Liver (tissue), 9 donors: ENCODE results near the gene ARHGEF39. TPM values are rescaled to one million over a fixed set of nuclear protein-coding genes. Genes with fewer than 3 reads are reported as not detected.

ENCODE experiments used
- DNase-seq: peaks from one replicate; pipeline ENCODE4 v3.0.0-alpha.2; 2017; ENCODE audit warnings: low spot score
- H3K27ac ChIP-seq, 2 donors: one replicate each; pipeline ENCODE4 v1.7.0; 2013; ENCODE audit warnings: inconsistent platforms in 2 of 2, low read length in 2 of 2, control low read depth in 1 of 2, low read depth in 1 of 2, mild to moderate bottlenecking in 1 of 2
- H3K27me3 ChIP-seq, 4 donors: one replicate each; pipeline versions ENCODE4 v1.6.1 to v1.7.0; 2013; ENCODE audit warnings: low read length in 3 of 4, inconsistent platforms in 1 of 4, mild to moderate bottlenecking in 1 of 4, moderate library complexity in 1 of 4; ENCODE audit not compliant: control insufficient read depth in 4 of 4, insufficient read depth in 4 of 4
- H3K36me3 ChIP-seq, 4 donors: one replicate each; pipeline versions ENCODE4 v1.6.1 to v1.7.0; 2013; ENCODE audit warnings: low read length in 3 of 4, mild to moderate bottlenecking in 3 of 4, low read depth in 1 of 4, moderate library complexity in 1 of 4; ENCODE audit not compliant: control insufficient read depth in 4 of 4, insufficient read depth in 3 of 4
- H3K4me1 ChIP-seq, 4 donors: one replicate each; pipeline versions ENCODE4 v1.6.1 to v1.7.0; 2013; ENCODE audit warnings: low read length in 3 of 4, mild to moderate bottlenecking in 3 of 4, moderate library complexity in 1 of 4; ENCODE audit not compliant: control insufficient read depth in 4 of 4, insufficient read depth in 4 of 4
- H3K4me3 ChIP-seq, 3 donors: one replicate each; pipeline versions ENCODE4 v1.6.1 to v1.7.0; 2013; ENCODE audit warnings: low read length in 3 of 3, control low read depth in 1 of 3, low read depth in 1 of 3, mild to moderate bottlenecking in 1 of 3
- H3K9ac ChIP-seq, 2 donors: one replicate each; pipeline ENCODE4 v1.7.0; 2013; ENCODE audit warnings: low read length in 2 of 2, mild to moderate bottlenecking in 2 of 2, moderate library complexity in 2 of 2, control low read depth in 1 of 2, low read depth in 1 of 2
- H3K9me3 ChIP-seq, 4 donors: one replicate each; pipeline versions ENCODE4 v1.6.1 to v1.7.0; 2013; ENCODE audit warnings: low read length in 3 of 4; ENCODE audit not compliant: control insufficient read depth in 4 of 4
- FOXA1 ChIP-seq: IDR thresholded peaks from 2 replicates; pipeline ENCODE4 v1.6.1; 2016; ENCODE audit warnings: antibody characterized with exemption
- GABPA ChIP-seq, 2 donors: IDR thresholded peaks in 1 of 2; conservative IDR thresholded peaks in 1 of 2; 2 replicates each; pipeline ENCODE4 v1.6.1; 2016; ENCODE audit warnings: antibody characterized with exemption in 2 of 2, mild to moderate bottlenecking in 1 of 2, moderate library complexity in 1 of 2
- HNF4A ChIP-seq, 2 donors: conservative IDR thresholded peaks; 2 replicates each; pipeline ENCODE4 v1.6.1; 2016; ENCODE audit warnings: antibody characterized with exemption in 2 of 2, mild to moderate bottlenecking in 2 of 2
- HNF4G ChIP-seq: IDR thresholded peaks from 2 replicates; pipeline ENCODE4 v1.6.1; 2016; ENCODE audit warnings: antibody characterized with exemption
- JUND ChIP-seq, 2 donors: IDR thresholded peaks; 2 replicates each; pipeline ENCODE4 v1.6.1; 2016; ENCODE audit warnings: antibody characterized with exemption in 2 of 2
- NR2F2 ChIP-seq: IDR thresholded peaks from 2 replicates; pipeline ENCODE4 v1.6.1; 2016; ENCODE audit warnings: antibody characterized with exemption
- RAD21 ChIP-seq, 2 donors: IDR thresholded peaks; 2 replicates each; pipeline ENCODE4 v1.6.1; 2016; ENCODE audit warnings: antibody characterized with exemption in 2 of 2, mild to moderate bottlenecking in 2 of 2
- RXRA ChIP-seq, 2 donors: IDR thresholded peaks; 2 replicates each; pipeline ENCODE4 v1.6.1; 2017 to 2018; ENCODE audit warnings: antibody characterized with exemption in 2 of 2, mild to moderate bottlenecking in 1 of 2
- TAF1 ChIP-seq: conservative IDR thresholded peaks from 2 replicates; pipeline ENCODE4 v1.6.1; 2016; ENCODE audit warnings: antibody characterized with exemption, mild to moderate bottlenecking
- WGBS: extraction: QIAGEN DNeasy Blood & Tissue Kit; methylation state at CpG from one replicate; pipeline ENCODE4 v1.1.7; 2013; 5-methylcytosine and 5-hydroxymethylcytosine counted together
- polyA plus RNA-seq, 2 donors: library from polyadenylated mRNA; stranded (reverse) in 1 of 2; unstranded in 1 of 2; fragments of 200-250 nt in 1 of 2; fragments of >200 nt in 1 of 2; fragmentation: Nextera tagmentation in 1 of 2; extraction: Ambion mirVana in 1 of 2; gene quantifications; one replicate each; pipeline versions ENCODE4 v1.2.1 to v1.2.3, GENCODE V29; 2013 to 2015
- total RNA-seq, 2 donors: library from RNA; depleted of rRNA; stranded (reverse); fragments of >200 nt; gene quantifications; one replicate each; pipeline ENCODE4 v1.2.3, GENCODE V29; 2014
- TF ChIP-seq, protein P1 (sequence below): IDR thresholded peaks from 2 replicates; pipeline ENCODE4 v1.6.1; 2016; ENCODE audit warnings: antibody characterized with exemption
- TF ChIP-seq, protein P2 (sequence below): IDR thresholded peaks from 2 replicates; pipeline ENCODE4 v1.6.1; 2016; ENCODE audit warnings: antibody characterized with exemption
- TF ChIP-seq, protein P3 (sequence below): IDR thresholded peaks from 2 replicates; pipeline ENCODE4 v1.6.1; 2016; ENCODE audit warnings: antibody characterized with exemption, mild to moderate bottlenecking
- TF ChIP-seq, protein P4 (sequence below): fragments of 150-350 bp; IDR thresholded peaks from 2 replicates; pipeline ENCODE4 v1.5.1; 2017; ENCODE audit warnings: improper control_type of control experiment, low read depth, low read length; ENCODE audit not compliant: missing input control
- TF ChIP-seq, protein P5 (sequence below): IDR thresholded peaks from 2 replicates; pipeline ENCODE4 v1.6.1; 2016; ENCODE audit warnings: antibody characterized with exemption
- donor health status: healthy.
- donor health status: healthy.
- donor health status: healthy.
- donor health status: healthy.
- donor health status: healthy.

Gene ARHGEF39
- total and polyA plus RNA-seq, 4 donors, result under 0.01 to 7.4 (median 0.74) TPM

DNA sequence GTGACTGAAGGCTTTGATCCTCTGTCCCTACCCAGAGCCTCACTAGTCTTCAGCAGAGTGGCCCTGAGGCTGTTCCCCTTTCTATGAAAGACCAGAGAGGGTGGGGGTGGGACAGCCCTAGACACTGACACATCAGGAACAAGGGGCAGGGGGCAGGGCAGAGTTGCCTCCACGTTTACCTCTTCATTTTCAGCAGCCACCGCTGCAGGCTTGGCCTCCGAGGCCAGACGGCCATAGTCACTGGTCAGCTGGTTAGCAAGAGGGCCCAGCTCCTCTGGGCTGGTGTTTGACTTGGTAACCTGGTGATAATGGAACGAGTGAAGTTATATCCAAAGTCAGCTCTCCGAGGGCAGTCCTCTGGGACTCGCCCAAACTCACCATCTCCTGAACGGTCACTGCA, 40.4 kb upstream of the ARHGEF39 start:
- no peaks in the 10 kb centered on the region for H3K9me3 ChIP-seq
- H3K4me3 ChIP-seq, result no peak overlapping the region
- no peak for DNase-seq
- no peaks in the 10 kb centered on the region for H3K4me1 ChIP-seq
- TF ChIP-seq, protein P1, sequence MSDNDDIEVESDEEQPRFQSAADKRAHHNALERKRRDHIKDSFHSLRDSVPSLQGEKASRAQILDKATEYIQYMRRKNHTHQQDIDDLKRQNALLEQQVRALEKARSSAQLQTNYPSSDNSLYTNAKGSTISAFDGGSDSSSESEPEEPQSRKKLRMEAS, result no peak
- TF ChIP-seq, protein P2, sequence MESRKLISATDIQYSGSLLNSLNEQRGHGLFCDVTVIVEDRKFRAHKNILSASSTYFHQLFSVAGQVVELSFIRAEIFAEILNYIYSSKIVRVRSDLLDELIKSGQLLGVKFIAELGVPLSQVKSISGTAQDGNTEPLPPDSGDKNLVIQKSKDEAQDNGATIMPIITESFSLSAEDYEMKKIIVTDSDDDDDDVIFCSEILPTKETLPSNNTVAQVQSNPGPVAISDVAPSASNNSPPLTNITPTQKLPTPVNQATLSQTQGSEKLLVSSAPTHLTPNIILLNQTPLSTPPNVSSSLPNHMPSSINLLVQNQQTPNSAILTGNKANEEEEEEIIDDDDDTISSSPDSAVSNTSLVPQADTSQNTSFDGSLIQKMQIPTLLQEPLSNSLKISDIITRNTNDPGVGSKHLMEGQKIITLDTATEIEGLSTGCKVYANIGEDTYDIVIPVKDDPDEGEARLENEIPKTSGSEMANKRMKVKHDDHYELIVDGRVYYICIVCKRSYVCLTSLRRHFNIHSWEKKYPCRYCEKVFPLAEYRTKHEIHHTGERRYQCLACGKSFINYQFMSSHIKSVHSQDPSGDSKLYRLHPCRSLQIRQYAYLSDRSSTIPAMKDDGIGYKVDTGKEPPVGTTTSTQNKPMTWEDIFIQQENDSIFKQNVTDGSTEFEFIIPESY, result no peak
- TF ChIP-seq HNF4A (conservative IDR thresholded peaks at IDR 0.05), result no peak
- TF ChIP-seq HNF4G, result no peak
- TF ChIP-seq RXRA (IDR thresholded peaks at IDR 0.05), result no peak
- no peak for TF ChIP-seq JUND (IDR thresholded peaks at IDR 0.05)
- TF ChIP-seq NR2F2, result no peak
- 90% methylated on average over 8 of the region's 8 CpGs for WGBS
- H3K36me3 ChIP-seq, result peaks cover 42 to 92% (median 88%) of the 10 kb centered on the region in 4 donors
- no peak overlapping the region for H3K9ac ChIP-seq
- no peak overlapping the region for H3K27ac ChIP-seq
- H3K27me3 ChIP-seq, result no peaks in the 10 kb centered on the region

DNA sequence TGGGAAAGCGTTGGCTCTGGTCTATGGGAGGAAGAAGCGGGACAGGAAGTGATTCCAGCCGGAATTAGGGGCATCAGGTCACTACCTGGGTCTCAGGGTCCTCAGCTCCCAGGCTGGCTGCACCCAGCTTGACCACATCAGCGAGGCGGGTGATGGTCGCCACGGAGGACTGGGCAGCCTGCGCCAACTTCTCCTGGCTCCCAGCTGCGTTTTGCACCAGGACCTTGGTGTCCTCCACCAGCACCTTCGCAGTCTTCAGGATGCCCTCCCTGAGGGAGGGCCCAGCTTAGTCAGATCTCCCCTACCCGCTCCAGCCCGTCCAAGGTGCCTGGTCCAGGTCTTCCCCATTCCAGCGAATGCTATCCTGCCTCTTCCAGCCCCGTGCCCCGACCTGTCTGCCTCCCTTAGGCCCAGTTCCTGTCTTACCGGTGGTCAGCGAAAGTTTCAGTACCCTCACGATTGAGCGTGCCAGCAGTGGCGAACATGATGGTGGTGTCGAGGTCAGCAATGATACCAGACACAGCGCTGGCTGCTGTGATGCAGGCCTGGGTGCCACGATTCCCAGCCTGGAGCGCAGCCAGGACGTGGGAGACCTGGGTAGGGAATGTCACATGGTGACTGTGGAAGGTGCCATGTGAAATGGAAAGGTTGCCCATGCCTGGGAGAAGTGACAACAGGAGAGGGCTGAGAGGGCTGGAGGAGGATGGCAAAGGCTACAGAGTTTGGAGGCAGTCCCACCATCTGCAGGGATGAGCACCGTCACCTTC, 39.1 kb upstream of the ARHGEF39 start:
- Histone ChIP-seq H3K27me3 (no peaks in the 10 kb centered on the region), H3K4me3 (no peak overlapping the region), H3K4me1 (no peaks in the 10 kb centered on the region), H3K9me3 (no peaks in the 10 kb centered on the region), H3K9ac (no peak overlapping the region), H3K27ac (no peak overlapping the region), H3K36me3 (peaks cover 51 to 97% (median 95%) of the 10 kb centered on the region in 4 donors)
- DNase-seq, result no peak
- WGBS, result 95% methylated on average over 26 of the region's 26 CpGs
- TF ChIP-seq FOXA1 (no peak), TAF1 (no peak), JUND (IDR thresholded peaks at IDR 0.05) (no peak), RAD21 (IDR thresholded peaks at IDR 0.05) (no peak), GABPA (IDR thresholded peaks at IDR 0.05 in 1 of 2, conservative IDR thresholded peaks at IDR 0.05 in 1 of 2) (no peak), HNF4G (no peak)
- TF ChIP-seq, protein P3, sequence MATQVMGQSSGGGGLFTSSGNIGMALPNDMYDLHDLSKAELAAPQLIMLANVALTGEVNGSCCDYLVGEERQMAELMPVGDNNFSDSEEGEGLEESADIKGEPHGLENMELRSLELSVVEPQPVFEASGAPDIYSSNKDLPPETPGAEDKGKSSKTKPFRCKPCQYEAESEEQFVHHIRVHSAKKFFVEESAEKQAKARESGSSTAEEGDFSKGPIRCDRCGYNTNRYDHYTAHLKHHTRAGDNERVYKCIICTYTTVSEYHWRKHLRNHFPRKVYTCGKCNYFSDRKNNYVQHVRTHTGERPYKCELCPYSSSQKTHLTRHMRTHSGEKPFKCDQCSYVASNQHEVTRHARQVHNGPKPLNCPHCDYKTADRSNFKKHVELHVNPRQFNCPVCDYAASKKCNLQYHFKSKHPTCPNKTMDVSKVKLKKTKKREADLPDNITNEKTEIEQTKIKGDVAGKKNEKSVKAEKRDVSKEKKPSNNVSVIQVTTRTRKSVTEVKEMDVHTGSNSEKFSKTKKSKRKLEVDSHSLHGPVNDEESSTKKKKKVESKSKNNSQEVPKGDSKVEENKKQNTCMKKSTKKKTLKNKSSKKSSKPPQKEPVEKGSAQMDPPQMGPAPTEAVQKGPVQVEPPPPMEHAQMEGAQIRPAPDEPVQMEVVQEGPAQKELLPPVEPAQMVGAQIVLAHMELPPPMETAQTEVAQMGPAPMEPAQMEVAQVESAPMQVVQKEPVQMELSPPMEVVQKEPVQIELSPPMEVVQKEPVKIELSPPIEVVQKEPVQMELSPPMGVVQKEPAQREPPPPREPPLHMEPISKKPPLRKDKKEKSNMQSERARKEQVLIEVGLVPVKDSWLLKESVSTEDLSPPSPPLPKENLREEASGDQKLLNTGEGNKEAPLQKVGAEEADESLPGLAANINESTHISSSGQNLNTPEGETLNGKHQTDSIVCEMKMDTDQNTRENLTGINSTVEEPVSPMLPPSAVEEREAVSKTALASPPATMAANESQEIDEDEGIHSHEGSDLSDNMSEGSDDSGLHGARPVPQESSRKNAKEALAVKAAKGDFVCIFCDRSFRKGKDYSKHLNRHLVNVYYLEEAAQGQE, result no peak
- TF ChIP-seq, protein P2, result no peak
- TF ChIP-seq, protein P1, result no peak
- TF ChIP-seq, protein P4, sequence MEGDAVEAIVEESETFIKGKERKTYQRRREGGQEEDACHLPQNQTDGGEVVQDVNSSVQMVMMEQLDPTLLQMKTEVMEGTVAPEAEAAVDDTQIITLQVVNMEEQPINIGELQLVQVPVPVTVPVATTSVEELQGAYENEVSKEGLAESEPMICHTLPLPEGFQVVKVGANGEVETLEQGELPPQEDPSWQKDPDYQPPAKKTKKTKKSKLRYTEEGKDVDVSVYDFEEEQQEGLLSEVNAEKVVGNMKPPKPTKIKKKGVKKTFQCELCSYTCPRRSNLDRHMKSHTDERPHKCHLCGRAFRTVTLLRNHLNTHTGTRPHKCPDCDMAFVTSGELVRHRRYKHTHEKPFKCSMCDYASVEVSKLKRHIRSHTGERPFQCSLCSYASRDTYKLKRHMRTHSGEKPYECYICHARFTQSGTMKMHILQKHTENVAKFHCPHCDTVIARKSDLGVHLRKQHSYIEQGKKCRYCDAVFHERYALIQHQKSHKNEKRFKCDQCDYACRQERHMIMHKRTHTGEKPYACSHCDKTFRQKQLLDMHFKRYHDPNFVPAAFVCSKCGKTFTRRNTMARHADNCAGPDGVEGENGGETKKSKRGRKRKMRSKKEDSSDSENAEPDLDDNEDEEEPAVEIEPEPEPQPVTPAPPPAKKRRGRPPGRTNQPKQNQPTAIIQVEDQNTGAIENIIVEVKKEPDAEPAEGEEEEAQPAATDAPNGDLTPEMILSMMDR, result no peak
- TF ChIP-seq, protein P5, sequence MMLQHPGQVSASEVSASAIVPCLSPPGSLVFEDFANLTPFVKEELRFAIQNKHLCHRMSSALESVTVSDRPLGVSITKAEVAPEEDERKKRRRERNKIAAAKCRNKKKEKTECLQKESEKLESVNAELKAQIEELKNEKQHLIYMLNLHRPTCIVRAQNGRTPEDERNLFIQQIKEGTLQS, result no peak
